HT-29 (cell line): ENCODE measurements around the gene FOXD1. TPM values are rescaled to one million over a fixed set of nuclear protein-coding genes. Genes with fewer than 3 reads are reported as not detected.
"Not testable (repeated sequence)": the region's sequence is repeated elsewhere in the genome, so short reads cannot be mapped to it uniquely, and the experiment has no call there.

ENCODE experiments used
- DNase-seq: peaks from one replicate; pipeline ENCODE4 v3.0.0-alpha.2; 2015; ENCODE audit warnings: low spot score
- total RNA-seq: library from RNA; depleted of rRNA; stranded (reverse); fragments of >200 nt; shearing (Covaris generic); gene quantifications from 2 replicates; pipeline ENCODE4 v1.2.3, GENCODE V29; 2014; rRNA removed

The FOXD1 gene
- total RNA-seq, 1 experiment from 2014 or later: 0.20 TPM

- no peak for DNase-seq
Observed at GRCh38 chr5:73417303-73418034, 31.1 kb downstream of the FOXD1 start.

GRCh38 chr5:73415617-73416016, 33.0 kb downstream of the FOXD1 start:
- no peak for DNase-seq

- DNase-seq: no peak
Observed at GRCh38 chr5:73415171-73415570, 33.4 kb downstream of the FOXD1 start.

- DNase-seq: no peak
Observed at GRCh38 chr5:73412597-73412988, 36.0 kb downstream of the FOXD1 start.

GRCh38 chr5:73411936-73412596, 36.5 kb downstream of the FOXD1 start:
- DNase-seq: no peak

- DNase-seq: not testable (repeated sequence)
Observed at GRCh38 chr5:73409927-73410326, 38.6 kb downstream of the FOXD1 start.

GRCh38 chr5:73405691-73406090, 42.9 kb downstream of the FOXD1 start:
- no peak for DNase-seq

- no peak for DNase-seq
Observed at GRCh38 chr5:73399775-73400174, 48.8 kb downstream of the FOXD1 start.

Other genes with a start within 250 kb of the FOXD1 start
- gene BTF3, start 49.7 kb upstream of the FOXD1 start, total RNA-seq: 233 and 255 TPM in 2 replicates
- 5.2 and 5.7 TPM in 2 replicates for gene ANKRA2, start 116.9 kb upstream of the FOXD1 start, total RNA-seq
- gene UTP15, start 117.0 kb upstream of the FOXD1 start, total RNA-seq: 24.1 and 36.8 TPM in 2 replicates
- 20.1 and 36.5 TPM in 2 replicates for gene ARHGEF28, start 177.4 kb upstream of the FOXD1 start, total RNA-seq